HFF-Myc (cell line): ENCODE data around the gene ZNF512.

Experiments
- DNase-seq: peaks from one replicate; pipeline ENCODE4 v3.0.0-alpha.2; 2011; ENCODE audit warnings: low read depth; ENCODE audit errors: extremely low read depth
- H3K4me3 ChIP-seq: replicated peaks from 2 replicates; pipeline ENCODE4 v1.5.1; 2011; ENCODE audit warnings: low read depth, mild to moderate bottlenecking, control low read depth, low read length
- CTCF ChIP-seq: IDR thresholded peaks from 2 replicates; pipeline ENCODE4 v1.5.1; 2012; ENCODE audit warnings: mild to moderate bottlenecking, low read depth, low read length, control low read depth; ENCODE audit errors: missing control alignments

The ZNF512 gene

GRCh38 chr2:27640722-27641245 is 57.9 kb downstream of the ZNF512 start:
- no peak overlapping the region for H3K4me3 ChIP-seq
- TF ChIP-seq CTCF, result no peak
- no peak for DNase-seq

- DNase-seq, result no peak
- no peak for TF ChIP-seq CTCF
- H3K4me3 ChIP-seq, result no peak overlapping the region
Measured at GRCh38 chr2:27645197-27645596, 62.4 kb downstream of the ZNF512 start.

GRCh38 chr2:27647289-27647688 is 64.4 kb downstream of the ZNF512 start:
- no peak for DNase-seq
- H3K4me3 ChIP-seq, result no peak overlapping the region
- TF ChIP-seq CTCF, result no peak

- DNase-seq, result no peak
- TF ChIP-seq CTCF, result no peak
- no peak overlapping the region for H3K4me3 ChIP-seq
Measured at GRCh38 chr2:27647737-27648136, 64.9 kb downstream of the ZNF512 start.

- no peak for DNase-seq
- no peak overlapping the region for H3K4me3 ChIP-seq
- no peak for TF ChIP-seq CTCF
Measured at GRCh38 chr2:27651056-27651455, 68.2 kb downstream of the ZNF512 start.

- no peak overlapping the region for H3K4me3 ChIP-seq
- no peak for DNase-seq
- TF ChIP-seq CTCF, result no peak
Measured at GRCh38 chr2:27652341-27652740, 69.5 kb downstream of the ZNF512 start.

- no peak overlapping the region for H3K4me3 ChIP-seq
- no peak for TF ChIP-seq CTCF
- no peak for DNase-seq
Measured at GRCh38 chr2:27652790-27653189, 69.9 kb downstream of the ZNF512 start.
